Measurements from ENCODE around the gene TRAK1. TPM values are rescaled to one million over a fixed set of nuclear protein-coding genes. Genes with fewer than 3 reads are reported as not detected.

The TRAK1 gene
- total RNA-seq, 1 donor from 2014 or later: 101 TPM

- no peak for DNase-seq (ENCODE audit: low spot score)
These were observed 22.7 kb upstream of the TRAK1 start for GRCh38 chr3:42068303-42069088.

- DNase-seq (ENCODE audit: low spot score): no peak
These were observed 21.1 kb upstream of the TRAK1 start for GRCh38 chr3:42070089-42070488.

- DNase-seq (ENCODE audit: low spot score): no peak
These were observed 20.6 kb upstream of the TRAK1 start for GRCh38 chr3:42070524-42070923.

DNA sequence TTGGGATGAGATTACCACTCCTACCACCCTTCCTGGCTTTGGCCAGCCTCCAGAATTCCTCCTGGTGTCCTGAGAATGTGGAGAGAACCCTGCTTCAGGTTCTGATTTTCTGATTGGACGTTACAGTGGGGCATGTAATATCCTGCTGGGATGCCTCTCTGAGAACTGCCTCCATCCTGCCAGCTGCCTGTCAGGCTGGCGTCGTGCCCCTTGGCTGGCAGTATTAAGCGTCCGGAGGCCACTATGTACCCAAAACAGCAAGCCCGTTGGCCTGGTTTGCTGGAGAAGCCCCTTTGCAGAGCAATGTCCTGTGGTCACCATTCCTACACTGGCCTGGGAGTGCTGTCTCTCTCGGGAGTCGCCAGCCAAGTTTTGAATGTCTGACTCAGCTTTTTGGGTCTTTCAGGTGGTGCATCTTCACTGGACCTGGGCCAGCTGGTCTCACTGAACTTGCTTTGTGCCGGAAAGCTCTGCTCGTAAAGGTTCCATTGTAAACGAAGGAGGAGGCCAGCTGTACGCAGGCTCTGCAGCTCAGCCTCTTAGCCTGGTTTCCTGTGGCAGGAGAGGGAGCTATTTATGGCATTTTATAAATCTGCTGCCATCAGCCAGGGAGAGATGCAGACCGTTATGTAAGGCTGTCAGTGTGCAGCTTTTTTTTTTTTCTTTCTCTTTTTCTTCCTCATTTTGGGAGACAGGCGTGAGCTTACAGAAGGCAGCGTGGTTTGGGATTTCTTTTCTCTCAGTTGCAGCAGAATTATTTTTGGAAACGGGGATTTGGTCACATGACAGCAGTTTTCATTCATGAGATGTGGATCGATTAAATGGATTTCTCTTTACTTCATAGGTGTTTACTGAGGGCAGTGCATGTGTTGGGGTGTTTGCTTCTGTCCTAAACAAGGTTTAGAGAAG, 19.0 kb upstream of the TRAK1 start:
- DNase-seq (ENCODE audit: low spot score): peak; percentile 56

DNA sequence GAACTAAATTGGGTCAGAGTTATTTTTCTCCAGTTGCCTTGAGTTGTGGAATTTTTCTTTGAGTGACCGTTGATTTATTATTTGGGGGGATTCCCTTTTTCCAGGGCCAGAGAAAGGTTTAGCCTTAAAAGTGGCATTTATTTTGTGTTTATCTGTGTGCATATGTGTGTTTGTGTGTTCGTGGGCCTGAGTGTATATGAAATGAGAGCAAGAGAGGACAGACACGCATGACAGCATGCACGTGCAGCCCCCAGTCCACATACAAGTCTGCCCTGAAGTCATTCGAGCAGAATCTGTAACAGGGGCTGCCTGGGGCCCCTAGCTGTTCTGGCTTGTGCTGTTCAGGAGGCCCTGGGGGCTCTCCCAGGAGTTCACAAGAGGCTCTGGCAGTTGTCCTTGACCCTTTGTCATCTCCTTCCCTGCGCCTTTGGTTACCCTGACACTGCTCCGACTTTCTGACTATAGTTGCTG, 18.3 kb upstream of the TRAK1 start:
- no peak for DNase-seq (ENCODE audit: low spot score)

- no peak for DNase-seq (ENCODE audit: low spot score)
These were observed 13.4 kb upstream of the TRAK1 start for GRCh38 chr3:42077785-42078184.

GRCh38 chr3:42078677-42079076, 12.5 kb upstream of the TRAK1 start:
- DNase-seq (ENCODE audit: low spot score): no peak

GRCh38 chr3:42079701-42080452, 11.3 kb upstream of the TRAK1 start:
- no peak for DNase-seq (ENCODE audit: low spot score)

- peak; percentile 56 for DNase-seq (ENCODE audit: low spot score)
These were observed 10.7 kb upstream of the TRAK1 start for GRCh38 chr3:42080453-42080872.

DNA sequence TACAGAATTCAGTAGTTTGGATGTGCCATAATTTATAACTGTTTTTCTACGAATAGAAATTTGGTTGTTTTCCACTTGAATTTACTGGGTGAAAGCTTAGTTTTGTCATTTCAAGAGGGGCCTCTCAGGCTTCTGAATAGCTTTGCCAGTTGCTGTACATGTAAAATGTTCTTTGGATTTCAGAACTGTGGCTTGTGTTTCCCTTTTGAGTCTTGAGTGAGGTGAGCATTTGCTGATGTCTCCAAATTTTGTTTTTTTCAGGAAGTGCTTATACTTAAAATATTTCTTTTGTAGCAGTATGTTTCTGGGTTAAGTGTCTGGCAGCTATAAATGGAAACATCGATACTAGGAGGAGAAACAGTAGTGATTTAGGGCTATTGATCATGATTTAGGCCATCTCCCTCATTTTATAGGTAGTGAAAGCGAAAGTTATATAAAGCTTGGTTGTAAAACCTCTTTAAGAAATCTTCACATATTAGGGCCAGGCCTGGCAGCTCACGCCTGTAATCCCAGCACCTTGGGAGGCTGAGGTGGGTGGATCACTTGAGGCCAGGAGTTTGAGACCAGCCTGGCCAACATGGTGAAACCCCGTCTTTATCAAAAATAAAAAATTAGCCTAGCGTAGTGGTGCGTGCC, 9.2 kb upstream of the TRAK1 start:
- no peak for DNase-seq (ENCODE audit: low spot score)

DNA sequence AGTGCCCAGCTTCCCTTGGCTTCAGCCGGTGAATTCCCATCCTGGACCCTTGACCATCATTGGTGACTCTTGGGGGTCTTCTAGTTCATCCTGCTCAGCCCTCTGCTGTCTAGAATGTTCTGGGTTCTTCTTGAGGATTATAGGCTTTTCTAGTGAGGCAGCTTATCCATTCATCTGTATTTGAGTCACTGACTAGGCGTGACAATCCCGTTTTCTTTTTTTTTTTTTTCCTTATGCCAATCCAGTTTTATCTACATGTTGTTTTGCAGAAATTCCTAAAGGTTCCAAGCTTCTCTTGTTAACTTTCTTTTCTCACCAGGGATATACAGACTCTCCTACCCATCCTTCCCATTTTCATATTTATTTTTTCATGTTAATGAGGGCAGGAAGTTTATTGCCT, 6.6 kb upstream of the TRAK1 start:
- no peak for DNase-seq (ENCODE audit: low spot score)

DNA sequence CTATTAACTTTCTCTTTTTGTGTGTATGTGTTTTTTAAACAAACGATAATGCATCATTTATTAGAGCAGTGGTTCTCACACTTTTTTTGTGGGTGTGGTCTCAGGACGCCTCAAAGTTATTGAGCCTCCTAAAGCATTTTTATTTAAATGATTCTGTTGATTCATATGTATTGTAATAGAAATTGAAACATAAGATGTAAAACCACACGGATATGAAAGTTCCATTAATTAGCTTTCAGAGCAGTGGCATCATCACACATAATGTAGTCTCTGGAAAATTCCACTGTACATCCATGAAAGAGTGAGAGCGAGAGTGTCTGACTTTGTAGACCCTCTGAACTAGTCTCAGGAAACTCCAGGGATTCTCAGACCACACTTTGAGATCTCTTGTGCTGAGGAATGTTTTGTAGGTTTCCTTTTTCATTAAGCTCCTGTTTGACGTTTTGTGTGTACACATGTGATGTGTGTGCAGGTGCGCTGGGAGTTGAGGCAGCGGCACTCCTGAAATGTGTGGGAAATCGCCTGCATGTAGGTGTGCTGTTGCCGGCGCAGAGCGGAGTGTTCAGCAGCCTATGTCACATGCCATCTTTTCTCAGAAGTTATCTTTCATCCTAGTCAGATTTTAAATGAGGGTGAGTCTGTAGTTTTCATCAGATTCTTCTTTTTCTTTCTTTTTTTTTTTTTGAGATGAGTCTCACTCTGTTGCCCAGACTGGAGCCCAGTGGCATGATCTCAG, 5.3 kb upstream of the TRAK1 start:
- no peak for DNase-seq (ENCODE audit: low spot score)

GRCh38 chr3:42088803-42089530, 2.2 kb upstream of the TRAK1 start:
- DNase-seq (ENCODE audit: low spot score): no peak

DNA sequence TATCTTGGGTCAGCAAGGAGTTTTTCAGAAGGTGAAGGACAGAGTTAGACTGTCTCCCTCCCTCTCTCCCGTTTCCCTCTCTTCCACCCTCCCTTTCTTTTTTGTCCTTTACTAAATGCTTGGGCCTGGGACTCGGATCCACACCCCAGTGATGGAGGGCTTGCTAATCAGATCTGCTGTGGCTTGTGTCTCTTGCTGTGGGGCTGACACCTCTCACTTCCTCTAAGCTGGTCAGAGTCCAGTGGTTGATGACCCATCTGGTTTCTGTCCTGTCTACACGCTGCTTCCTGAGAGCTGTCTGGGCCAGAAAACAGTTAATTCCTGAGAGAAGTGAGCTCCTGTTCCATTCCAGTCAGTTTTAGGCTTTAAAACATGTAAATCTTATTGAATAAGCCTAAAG, 849 bp downstream of the TRAK1 start:
- no peak for DNase-seq (ENCODE audit: low spot score)

- no peak for DNase-seq (ENCODE audit: low spot score)
These were observed 3.0 kb downstream of the TRAK1 start for GRCh38 chr3:42094128-42094527.

- DNase-seq (ENCODE audit: low spot score): no peak
These were observed 3.7 kb downstream of the TRAK1 start for GRCh38 chr3:42094691-42095391.

GRCh38 chr3:42095540-42095939, 4.4 kb downstream of the TRAK1 start:
- DNase-seq (ENCODE audit: low spot score): no peak

DNA sequence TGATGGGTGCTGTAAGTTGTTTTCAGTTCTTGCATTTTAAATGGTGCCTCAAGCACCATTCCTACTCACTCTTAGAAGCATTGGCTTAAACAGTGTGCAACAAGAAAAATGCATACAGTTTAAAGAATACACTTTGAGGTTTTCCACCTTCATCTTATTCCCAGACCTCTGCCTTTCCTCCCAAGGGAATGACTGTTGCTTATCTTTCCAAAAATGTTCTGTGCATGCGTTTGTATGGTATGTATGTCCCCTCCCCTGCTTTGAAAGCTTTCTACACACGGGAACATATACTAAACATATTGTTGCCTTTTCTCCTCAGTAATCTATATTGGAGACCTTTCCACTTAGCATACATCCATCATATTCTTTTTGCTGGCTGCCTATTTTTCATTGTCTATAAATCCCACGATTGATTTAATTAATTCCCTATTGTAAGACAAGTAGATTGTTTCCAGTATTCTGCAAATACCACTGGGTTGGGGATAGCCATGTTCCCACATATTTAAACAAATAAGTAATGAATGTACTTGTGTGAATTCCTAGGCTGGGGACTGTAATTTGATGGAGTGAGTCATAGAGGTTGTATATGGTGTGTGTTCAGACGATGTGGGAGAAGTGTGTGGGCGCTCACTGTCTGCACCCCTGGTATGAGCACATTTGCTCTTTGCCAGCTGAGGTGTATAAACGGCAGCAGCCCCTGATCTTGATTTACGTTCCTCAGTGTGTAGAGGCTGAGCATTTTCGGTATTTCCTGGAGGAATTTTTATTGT, 5.8 kb downstream of the TRAK1 start:
- DNase-seq (ENCODE audit: low spot score): no peak

GRCh38 chr3:42097566-42097946, 6.4 kb downstream of the TRAK1 start:
- DNase-seq (ENCODE audit: low spot score): no peak

Measured in mucosa of gallbladder (tissue), 1 donor.